Lower lobe of right lung (tissue), 2 donors: ENCODE data around the gene BRAF. TPM values are rescaled to one million over a fixed set of nuclear protein-coding genes. Genes with fewer than 3 reads are reported as not detected.
"Not testable (repeated sequence)": the region's sequence is repeated elsewhere in the genome, so short reads cannot be mapped to it uniquely, and the experiment has no call there.

Experiments used
- ATAC-seq, 2 donors: fragments of 200-7000 bp; cut with Tn5 transposase; one replicate each; pipeline ENCODE4 v1.9.1; 2020 to 2022; ENCODE audit warnings: mild to moderate bottlenecking in 2 of 2, moderate library complexity in 2 of 2
- DNase-seq: peaks from one replicate; pipeline ENCODE4 v3.0.0-alpha.2; 2020
- H3K27ac ChIP-seq: fragments of 200-600 bp; one replicate; pipeline ENCODE4 v1.8.0; 2022
- H3K27me3 ChIP-seq: fragments of 200-600 bp; one replicate; pipeline ENCODE4 v1.8.0; 2022; ENCODE audit warnings: low read depth
- H3K36me3 ChIP-seq: fragments of 200-600 bp; one replicate; pipeline ENCODE4 v1.8.0; 2022; ENCODE audit warnings: mild to moderate bottlenecking
- H3K4me1 ChIP-seq: fragments of 200-600 bp; one replicate; pipeline ENCODE4 v1.8.0; 2022
- H3K4me3 ChIP-seq: fragments of 200-600 bp; one replicate; pipeline ENCODE4 v1.8.0; 2022; ENCODE audit warnings: mild to moderate bottlenecking
- H3K9me3 ChIP-seq: fragments of 200-600 bp; one replicate; pipeline ENCODE4 v1.8.0; 2022
- CTCF ChIP-seq: fragments of 200-600 bp; IDR thresholded peaks from one replicate; pipeline ENCODE4 v1.8.0; 2022; ENCODE audit warnings: antibody characterized with exemption, mild to moderate bottlenecking
- intact Hi-C: fragments of 100-400 bp; cut with DNase I; formaldehyde crosslinking; loops from one replicate; pipeline ENCODE4 v1.11.0; 2022
- total RNA-seq: library from RNA; stranded (reverse); fragmentation: NEBNext Ultra II Directional; extraction: Animal tissue kit (Norgen Biotek cat#: 25700); gene quantifications from one replicate; pipeline ENCODE4 v1.2.1, GENCODE V29; 2021
- donor health status: DM: no; HTN: yes; CAD: no; lungs with severe emphysema.

The BRAF gene
- total RNA-seq, 1 donor from 2014 or later: 43.0 TPM

- H3K4me1 ChIP-seq: no peaks in the 10 kb centered on the region
Observed at GRCh38 chr7:140961117-140961516, 36.4 kb upstream of the BRAF start.

DNA sequence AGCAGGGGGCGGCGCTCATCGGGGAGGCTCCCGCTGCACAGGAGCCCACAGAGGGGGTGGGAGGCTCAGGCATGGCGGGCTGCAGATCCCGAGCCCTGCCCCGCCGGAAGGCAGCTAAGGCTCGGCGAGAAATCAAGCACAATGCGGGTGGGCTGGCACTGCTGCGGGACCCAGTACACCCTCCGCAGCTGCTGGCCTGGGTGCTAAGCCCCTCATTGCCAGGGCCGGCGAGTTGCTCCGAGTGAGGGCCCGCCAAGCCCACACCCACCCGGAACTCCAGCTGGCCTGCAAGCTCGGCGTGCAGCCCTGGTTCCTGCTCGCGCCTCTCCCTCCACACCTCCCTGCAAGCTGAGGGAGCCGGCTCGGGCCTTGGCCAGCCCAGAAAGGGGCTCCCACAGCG, 32.3 kb upstream of the BRAF start:
- H3K27ac ChIP-seq, H3K27me3 ChIP-seq, H3K4me1 ChIP-seq, DNase-seq, ATAC-seq, H3K9me3 ChIP-seq, H3K4me3 ChIP-seq, H3K36me3 ChIP-seq, intact Hi-C loops: not testable (repeated sequence)

More at GRCh38 chr7:140961117-140961516, 36.4 kb upstream of the BRAF start:
- no peaks in the 10 kb centered on the region for H3K9me3 ChIP-seq
- H3K4me3 ChIP-seq: no peak overlapping the region
- no peak overlapping the region for H3K27ac ChIP-seq
- no peak for TF ChIP-seq CTCF
- ATAC-seq: no peak
- no peaks in the 10 kb centered on the region for H3K36me3 ChIP-seq
- intact Hi-C loops: no loop called here
- DNase-seq: no peak
- no peaks in the 10 kb centered on the region for H3K27me3 ChIP-seq

DNA sequence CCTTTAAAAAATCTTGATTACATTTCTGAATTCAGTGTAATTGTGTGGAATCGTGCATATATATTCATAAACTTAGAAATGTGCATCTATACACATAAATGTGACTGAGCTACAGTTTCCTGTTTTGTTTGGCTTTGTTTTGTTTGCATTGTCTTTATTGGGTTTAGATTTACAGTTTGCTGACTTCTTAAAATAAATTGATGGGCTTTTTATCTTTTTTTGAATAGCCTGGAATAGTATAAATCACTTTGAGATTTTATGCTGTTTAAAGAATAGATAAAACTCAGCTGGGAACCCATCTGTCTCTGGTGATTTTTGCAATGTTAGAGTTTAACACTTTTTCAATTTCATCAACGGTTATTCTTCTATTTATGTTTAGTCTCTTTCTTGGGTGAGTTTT, 21.2 kb upstream of the BRAF start:
- intact Hi-C loops: no loop called here
- no peak for ATAC-seq
- TF ChIP-seq CTCF: no peak

GRCh38 chr7:140942242-140942641, 17.5 kb upstream of the BRAF start:
- intact Hi-C loops, H3K36me3 ChIP-seq, H3K27me3 ChIP-seq, H3K27ac ChIP-seq, ATAC-seq, H3K9me3 ChIP-seq, H3K4me1 ChIP-seq, H3K4me3 ChIP-seq, DNase-seq: not testable (repeated sequence)

More for the DNA sequence above, 21.2 kb upstream of the BRAF start:
- Histone ChIP-seq H3K9me3 (no peaks in the 10 kb centered on the region), H3K36me3 (no peaks in the 10 kb centered on the region), H3K4me3 (no peak overlapping the region), H3K27ac (no peak overlapping the region), H3K27me3 (no peaks in the 10 kb centered on the region), H3K4me1 (no peaks in the 10 kb centered on the region)
- no peak for DNase-seq

DNA sequence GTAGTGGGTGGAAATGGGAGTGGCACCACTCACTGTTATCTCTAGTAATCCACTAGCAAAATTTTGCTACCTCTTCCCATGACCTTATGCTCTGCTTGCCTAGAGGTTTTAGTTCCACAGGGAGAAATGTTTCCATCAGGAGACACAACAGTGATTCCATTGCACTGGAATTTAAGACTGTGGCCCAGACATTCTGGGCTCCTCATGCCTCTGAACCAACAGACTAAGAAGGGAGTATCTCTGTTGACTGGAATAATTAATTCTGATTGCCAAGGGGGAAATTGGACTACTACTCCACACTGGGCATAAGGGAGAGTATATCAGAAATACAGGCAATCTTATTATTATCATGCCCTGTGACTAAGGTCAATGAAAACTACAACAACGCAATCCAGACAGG, 16.2 kb upstream of the BRAF start:
- Histone ChIP-seq H3K9me3 (no peaks in the 10 kb centered on the region), H3K36me3 (no peaks in the 10 kb centered on the region), H3K4me3 (no peak overlapping the region), H3K27me3 (no peaks in the 10 kb centered on the region), H3K4me1 (no peaks in the 10 kb centered on the region), H3K27ac (no peak overlapping the region)
- DNase-seq (no peak), ATAC-seq (no peak)
- no peak for TF ChIP-seq CTCF
- intact Hi-C loops: no loop called here

GRCh38 chr7:140937702-140938264, 13.1 kb upstream of the BRAF start:
- ATAC-seq: no peak

More at GRCh38 chr7:140937702-140938264, 13.1 kb upstream of the BRAF start:
- TF ChIP-seq CTCF: no peak
- intact Hi-C loops: no loop called here
- Histone ChIP-seq H3K9me3 (no peaks in the 10 kb centered on the region), H3K27ac (no peak overlapping the region), H3K27me3 (no peaks in the 10 kb centered on the region), H3K4me1 (no peaks in the 10 kb centered on the region), H3K36me3 (no peaks in the 10 kb centered on the region), H3K4me3 (no peak overlapping the region)
- no peak for DNase-seq
